Neural progenitor cell (in vitro differentiated cells): ENCODE results near the gene PPAT.

Source experiments
- EZH2 ChIP-seq: fragments of 200-600 bp; sonication (generic); IDR thresholded peaks from 2 replicates; pipeline ENCODE4 v1.6.1; 2017; ENCODE audit warnings: antibody characterized with exemption, mild to moderate bottlenecking, moderate library complexity
- TF ChIP-seq, protein P1 (sequence below): fragments of 200-600 bp; sonication (generic); IDR thresholded peaks from 2 replicates; pipeline ENCODE4 v1.5.1; 2017; ENCODE audit warnings: antibody characterized with exemption, mild to moderate bottlenecking

DNA sequence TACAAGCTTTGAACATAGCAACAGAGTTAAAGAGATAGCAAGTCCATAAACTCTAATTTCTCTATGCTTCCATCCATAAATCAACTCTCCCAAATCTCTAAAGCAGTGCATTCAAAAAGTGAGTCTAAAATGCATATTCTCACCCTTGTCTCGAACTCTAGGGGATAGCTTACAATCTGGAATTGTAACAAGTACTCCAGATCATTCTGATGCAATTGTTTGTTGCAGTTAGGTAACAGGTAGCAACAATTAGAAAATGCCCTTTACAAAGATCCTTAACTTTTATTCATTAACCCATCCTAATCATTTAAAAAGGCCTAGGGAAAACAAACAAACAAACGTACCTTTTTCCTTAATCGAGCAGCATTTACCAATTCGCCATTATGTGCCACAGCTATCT lies 29.3 kb downstream of the PPAT start:
- TF ChIP-seq EZH2 = no peak
- TF ChIP-seq, protein P1, sequence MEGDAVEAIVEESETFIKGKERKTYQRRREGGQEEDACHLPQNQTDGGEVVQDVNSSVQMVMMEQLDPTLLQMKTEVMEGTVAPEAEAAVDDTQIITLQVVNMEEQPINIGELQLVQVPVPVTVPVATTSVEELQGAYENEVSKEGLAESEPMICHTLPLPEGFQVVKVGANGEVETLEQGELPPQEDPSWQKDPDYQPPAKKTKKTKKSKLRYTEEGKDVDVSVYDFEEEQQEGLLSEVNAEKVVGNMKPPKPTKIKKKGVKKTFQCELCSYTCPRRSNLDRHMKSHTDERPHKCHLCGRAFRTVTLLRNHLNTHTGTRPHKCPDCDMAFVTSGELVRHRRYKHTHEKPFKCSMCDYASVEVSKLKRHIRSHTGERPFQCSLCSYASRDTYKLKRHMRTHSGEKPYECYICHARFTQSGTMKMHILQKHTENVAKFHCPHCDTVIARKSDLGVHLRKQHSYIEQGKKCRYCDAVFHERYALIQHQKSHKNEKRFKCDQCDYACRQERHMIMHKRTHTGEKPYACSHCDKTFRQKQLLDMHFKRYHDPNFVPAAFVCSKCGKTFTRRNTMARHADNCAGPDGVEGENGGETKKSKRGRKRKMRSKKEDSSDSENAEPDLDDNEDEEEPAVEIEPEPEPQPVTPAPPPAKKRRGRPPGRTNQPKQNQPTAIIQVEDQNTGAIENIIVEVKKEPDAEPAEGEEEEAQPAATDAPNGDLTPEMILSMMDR = no peak
